ENCODE measurements around the gene PHRF1. TPM values are rescaled to one million over a fixed set of nuclear protein-coding genes. Genes with fewer than 3 reads are reported as not detected.
A peak's percentile ranks its signal among the peaks of the same experiment; 100 is the strongest.

Gene PHRF1
- total and polyA plus RNA-seq, 2 donors (not counting 3 experiments of a cell fraction or from before 2014, with no cell fraction given): 14.2 to 39.4 TPM

- Histone ChIP-seq H3K4me2 (ENCODE audit: insufficient read depth, low read length) (no peak overlapping the region), H3K27me3 (ENCODE audit: control insufficient read depth in 2 of 2, insufficient read depth in 2 of 2, low read length in 2 of 2) (peaks cover 27 to 45% of the 10 kb centered on the region in 2 experiments), H2AFZ (ENCODE audit: low read depth, low read length) (no peak overlapping the region), H3K9me1 (replicated peaks; ENCODE audit: control insufficient read depth, extremely low read depth, insufficient read depth, low read length) (no peaks in the 10 kb centered on the region), H3K4me1 (ENCODE audit: control insufficient read depth, extremely low read depth, insufficient read depth, low read length) (peaks cover 4% of the 10 kb centered on the region), H3K9me3 (replicated peaks; ENCODE audit: control insufficient read depth, insufficient read depth, low read length) (no peaks in the 10 kb centered on the region), H3K9ac (replicated peaks; ENCODE audit: extremely low read depth, insufficient read depth, low read length) (no peak overlapping the region), H4K20me1 (replicated peaks; ENCODE audit: control insufficient read depth, extremely low read depth, insufficient read depth, low read length) (no peaks in the 10 kb centered on the region), H3K4me3 (replicated peaks in 1 of 3; ENCODE audit: insufficient read depth in 1 of 3, low read depth in 1 of 3, low read length in 3 of 3) (no peak overlapping the region), H3K79me2 (ENCODE audit: control insufficient read depth, insufficient read depth, low read length) (no peaks in the 10 kb centered on the region), H3K36me3 (ENCODE audit: control insufficient read depth in 2 of 2, extremely low read depth in 1 of 2, insufficient read depth in 2 of 2, low read length in 2 of 2) (peaks cover 0 to 10% of the 10 kb centered on the region in 2 experiments), H3K27ac (ENCODE audit: insufficient read depth, low read depth, low read length) (no peak overlapping the region)
- FAIRE-seq (no peak), DNase-seq (ENCODE audit: low read depth, low spot score) (no peak)
- ChIA-PET CTCF (interaction anchor here (0.6 kb wide), 1 partner anchor 46 kb away, joined by 3 read pairs; no protein-coding TSS in a partner anchor), POLR2A (no interaction called here)
- intact Hi-C loops (cut with micrococcal nuclease) (no loop called here), dilution Hi-C loops (cut with MboI; ENCODE audit: extremely low pct_ligation_motif_present, low sequenced_read_pairs) (no loop called here)
- no TSS peak for BruUV-seq (replicated peaks)
- TF ChIP-seq POLR2AphosphoS5 (IDR thresholded peaks at IDR 0.05; ENCODE audit: insufficient read depth, low read depth, low read length) (no peak), JUN (IDR thresholded peaks at IDR 0.05; ENCODE audit: borderline replicate concordance, insufficient read depth, insufficient read length, low read depth) (no peak), EZH2 (IDR thresholded peaks at IDR 0.05; ENCODE audit: borderline replicate concordance, low read depth, low read length, severe bottlenecking) (peak; percentile 98)
Observed at GRCh38 chr11:639332-639955, 63.2 kb downstream of the PHRF1 start.

- BruUV-seq (replicated peaks): no TSS peak
- Histone ChIP-seq H3K9ac (replicated peaks; ENCODE audit: extremely low read depth, insufficient read depth, low read length) (no peak overlapping the region), H3K27me3 (ENCODE audit: control insufficient read depth in 2 of 2, insufficient read depth in 2 of 2, low read length in 2 of 2) (peaks cover 27 to 45% of the 10 kb centered on the region in 2 experiments), H3K36me3 (ENCODE audit: control insufficient read depth in 2 of 2, extremely low read depth in 1 of 2, insufficient read depth in 2 of 2, low read length in 2 of 2) (peaks cover 0 to 12% of the 10 kb centered on the region in 2 experiments), H3K4me3 (replicated peaks in 1 of 3; ENCODE audit: insufficient read depth in 1 of 3, low read depth in 1 of 3, low read length in 3 of 3) (no peak overlapping the region), H3K79me2 (ENCODE audit: control insufficient read depth, insufficient read depth, low read length) (no peaks in the 10 kb centered on the region), H3K27ac (ENCODE audit: insufficient read depth, low read depth, low read length) (no peak overlapping the region), H3K9me3 (replicated peaks; ENCODE audit: control insufficient read depth, insufficient read depth, low read length) (no peaks in the 10 kb centered on the region), H3K9me1 (replicated peaks; ENCODE audit: control insufficient read depth, extremely low read depth, insufficient read depth, low read length) (no peaks in the 10 kb centered on the region), H2AFZ (ENCODE audit: low read depth, low read length) (no peak overlapping the region), H3K4me1 (ENCODE audit: control insufficient read depth, extremely low read depth, insufficient read depth, low read length) (peaks cover 4% of the 10 kb centered on the region), H4K20me1 (replicated peaks; ENCODE audit: control insufficient read depth, extremely low read depth, insufficient read depth, low read length) (no peaks in the 10 kb centered on the region), H3K4me2 (ENCODE audit: insufficient read depth, low read length) (no peak overlapping the region)
- DNase-seq (ENCODE audit: low read depth, low spot score) (no peak), FAIRE-seq (no peak)
- dilution Hi-C loops (cut with MboI; ENCODE audit: extremely low pct_ligation_motif_present, low sequenced_read_pairs): no loop called here
- intact Hi-C loops (cut with micrococcal nuclease): no loop called here
- TF ChIP-seq EZH2 (IDR thresholded peaks at IDR 0.05; ENCODE audit: borderline replicate concordance, low read depth, low read length, severe bottlenecking) (no peak), FOS (IDR thresholded peaks at IDR 0.05; ENCODE audit: borderline replicate concordance, insufficient read depth, low read length) (no peak), MAX (IDR thresholded peaks at IDR 0.05; ENCODE audit: insufficient read depth, insufficient read length) (no peak), MYC (IDR thresholded peaks at IDR 0.05; ENCODE audit: low read depth, low read length) (no peak), GATA2 (IDR thresholded peaks at IDR 0.05; ENCODE audit: insufficient read depth, insufficient read length, low read depth, low read length) (no peak), POLR2A (IDR thresholded peaks at IDR 0.05; ENCODE audit: low read depth, low read length) (no peak), JUN (IDR thresholded peaks at IDR 0.05; ENCODE audit: borderline replicate concordance, insufficient read depth, insufficient read length, low read depth) (no peak), POLR2AphosphoS5 (IDR thresholded peaks at IDR 0.05; ENCODE audit: insufficient read depth, low read depth, low read length) (no peak)
- TF ChIP-seq, protein P1, sequence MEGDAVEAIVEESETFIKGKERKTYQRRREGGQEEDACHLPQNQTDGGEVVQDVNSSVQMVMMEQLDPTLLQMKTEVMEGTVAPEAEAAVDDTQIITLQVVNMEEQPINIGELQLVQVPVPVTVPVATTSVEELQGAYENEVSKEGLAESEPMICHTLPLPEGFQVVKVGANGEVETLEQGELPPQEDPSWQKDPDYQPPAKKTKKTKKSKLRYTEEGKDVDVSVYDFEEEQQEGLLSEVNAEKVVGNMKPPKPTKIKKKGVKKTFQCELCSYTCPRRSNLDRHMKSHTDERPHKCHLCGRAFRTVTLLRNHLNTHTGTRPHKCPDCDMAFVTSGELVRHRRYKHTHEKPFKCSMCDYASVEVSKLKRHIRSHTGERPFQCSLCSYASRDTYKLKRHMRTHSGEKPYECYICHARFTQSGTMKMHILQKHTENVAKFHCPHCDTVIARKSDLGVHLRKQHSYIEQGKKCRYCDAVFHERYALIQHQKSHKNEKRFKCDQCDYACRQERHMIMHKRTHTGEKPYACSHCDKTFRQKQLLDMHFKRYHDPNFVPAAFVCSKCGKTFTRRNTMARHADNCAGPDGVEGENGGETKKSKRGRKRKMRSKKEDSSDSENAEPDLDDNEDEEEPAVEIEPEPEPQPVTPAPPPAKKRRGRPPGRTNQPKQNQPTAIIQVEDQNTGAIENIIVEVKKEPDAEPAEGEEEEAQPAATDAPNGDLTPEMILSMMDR (IDR thresholded peaks at IDR 0.05; ENCODE audit: extremely low read depth in 1 of 2, insufficient read depth in 1 of 2, low read depth in 1 of 2, low read length in 2 of 2): no peak
- CTCF ChIA-PET: interaction anchor here (0.6 to 1.1 kb wide), 2 partner anchors 45 to 56 kb away, joined by 3 read pairs; partner anchors contain the start of gene TMEM80
- POLR2A ChIA-PET: no interaction called here
Observed at GRCh38 chr11:640021-640706, 63.9 kb downstream of the PHRF1 start.
